Testis (tissue), 2 donors: ENCODE measurements around the gene BSND.
"Not testable (repeated sequence)": the region's sequence is repeated elsewhere in the genome, so short reads cannot be mapped to it uniquely, and the experiment has no call there.

Experiments
- CTCF ChIP-seq, 3 experiments: fragments of 450-650 bp in 2 of 3; fragments of 200-600 bp in 1 of 3; sonication (generic) in 1 of 3; IDR thresholded peaks; one replicate each; pipeline ENCODE4 v1.5.1; 2016 to 2019; ENCODE audit warnings: antibody characterized with exemption in 3 of 3, mild to moderate bottlenecking in 2 of 3, moderate library complexity in 1 of 3
- POLR2A ChIP-seq: fragments of 450-650 bp; IDR thresholded peaks from one replicate; pipeline ENCODE4 v1.6.1; 2017; ENCODE audit warnings: antibody characterized with exemption, mild to moderate bottlenecking, moderate library complexity

GRCh38 chr1:55026682-55027081 lies 27.9 kb downstream of the BSND start:
- TF ChIP-seq CTCF (IDR thresholded peaks at IDR 0.05); POLR2A: not testable (repeated sequence)
